NCI-H2171 treated with DMSO at 0.1 percent for 48 hours (cell line): ENCODE results near the gene THRB.

Experiments used
- DNase-seq: peaks from one replicate; lab custom pipeline; 2025; lab: John Stamatoyannopoulos, UW

THRB gene

DNA sequence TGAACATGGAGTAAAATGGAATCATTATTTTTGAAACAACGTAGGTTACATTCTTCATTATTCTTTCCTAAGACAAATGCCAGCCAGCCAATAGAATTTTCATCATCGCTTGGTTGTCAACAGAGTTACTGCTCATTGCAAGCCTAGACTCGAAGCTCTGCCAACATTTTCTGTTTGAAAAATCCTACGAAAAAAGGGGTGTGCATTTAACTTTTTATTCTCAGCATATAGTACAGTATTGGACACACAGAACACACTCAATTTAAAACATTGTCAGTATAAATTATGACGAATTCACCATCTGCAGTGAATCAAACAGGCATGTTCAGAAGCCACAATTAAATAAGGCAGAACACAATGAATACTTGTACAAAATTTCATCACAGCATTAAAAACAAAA, 317.4 kb downstream of the THRB start:
- no peak for DNase-seq

DNA sequence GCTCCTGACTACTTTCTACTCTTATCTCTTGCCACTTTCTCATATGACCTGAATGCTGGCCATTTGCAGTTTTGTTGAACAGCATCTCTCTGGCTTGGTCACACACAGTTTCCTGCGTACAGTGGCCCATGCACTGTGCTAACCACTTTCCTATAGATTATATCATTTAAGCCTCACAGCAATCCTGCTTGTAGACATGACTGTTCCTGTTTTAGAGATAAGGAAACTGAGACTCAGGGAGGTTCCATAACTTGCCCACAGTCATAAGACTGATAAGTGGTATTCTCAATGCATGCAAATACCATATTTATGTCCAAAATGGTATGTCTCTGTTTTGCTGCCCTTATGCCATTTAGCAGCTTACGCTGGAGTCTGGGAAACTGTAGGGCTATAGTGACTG, 320.0 kb downstream of the THRB start:
- no peak for DNase-seq

DNA sequence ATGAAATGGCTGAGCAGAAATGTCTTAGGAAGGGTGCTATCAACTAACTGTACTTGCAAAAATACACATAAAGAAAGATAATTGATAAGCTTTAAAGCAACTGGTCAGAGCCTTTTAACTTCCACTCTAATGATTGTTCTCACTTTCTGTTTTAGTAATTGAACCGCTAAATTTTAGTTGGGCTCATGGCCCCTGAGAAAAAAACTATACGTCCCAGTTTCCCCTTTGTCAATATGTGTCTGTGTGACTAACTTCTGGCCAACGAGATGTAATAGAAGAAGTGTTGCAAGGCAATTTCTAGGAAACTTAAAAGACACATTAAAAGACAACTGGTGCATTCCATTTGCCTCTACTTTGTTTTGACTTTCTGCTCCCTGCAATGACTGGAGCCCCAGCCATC, 325.7 kb downstream of the THRB start:
- no peak for DNase-seq

- DNase-seq: no peak
These were observed 327.2 kb downstream of the THRB start for GRCh38 chr3:24167429-24167828.

GRCh38 chr3:24166515-24166914, 328.1 kb downstream of the THRB start:
- DNase-seq: no peak

DNA sequence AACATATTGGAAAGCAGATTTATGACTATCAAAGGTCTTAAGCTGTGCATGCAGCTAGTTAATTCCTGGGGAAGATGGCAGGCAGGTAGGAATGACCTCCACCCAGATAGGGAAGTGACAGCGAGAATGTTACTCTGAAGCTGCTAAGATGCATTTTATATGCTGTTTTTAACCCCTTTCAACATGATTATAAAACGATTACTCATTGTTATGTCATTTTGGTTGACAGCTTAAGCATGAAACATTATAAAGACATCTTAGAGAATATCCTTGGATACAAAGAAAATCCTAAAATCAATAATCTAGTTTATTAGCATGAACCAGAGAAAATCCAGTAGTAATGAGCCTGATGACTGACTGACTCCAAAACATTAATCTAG, 329.1 kb downstream of the THRB start:
- DNase-seq: no peak

GRCh38 chr3:24164967-24165602, 329.6 kb downstream of the THRB start:
- no peak for DNase-seq

DNA sequence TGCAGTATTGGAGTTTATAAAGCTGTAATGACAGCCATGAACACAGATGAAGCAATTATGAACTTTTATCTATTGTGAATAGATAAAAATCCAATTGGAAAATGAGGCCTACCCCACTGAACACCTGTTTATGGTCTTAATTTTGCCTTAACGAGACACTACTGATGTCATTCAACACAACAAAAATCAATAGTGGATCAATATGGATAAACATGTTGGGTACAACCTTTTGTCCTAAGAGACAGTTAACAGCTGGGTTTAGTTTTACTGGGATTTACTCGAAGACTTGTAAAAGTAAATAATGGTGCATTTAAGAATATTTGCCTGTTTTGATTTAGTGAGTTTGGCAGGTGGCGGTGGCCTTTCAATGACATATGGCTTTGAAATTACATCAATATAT, 331.7 kb downstream of the THRB start:
- no peak for DNase-seq

- DNase-seq: no peak
These were observed 332.8 kb downstream of the THRB start for GRCh38 chr3:24161841-24162240.

DNA sequence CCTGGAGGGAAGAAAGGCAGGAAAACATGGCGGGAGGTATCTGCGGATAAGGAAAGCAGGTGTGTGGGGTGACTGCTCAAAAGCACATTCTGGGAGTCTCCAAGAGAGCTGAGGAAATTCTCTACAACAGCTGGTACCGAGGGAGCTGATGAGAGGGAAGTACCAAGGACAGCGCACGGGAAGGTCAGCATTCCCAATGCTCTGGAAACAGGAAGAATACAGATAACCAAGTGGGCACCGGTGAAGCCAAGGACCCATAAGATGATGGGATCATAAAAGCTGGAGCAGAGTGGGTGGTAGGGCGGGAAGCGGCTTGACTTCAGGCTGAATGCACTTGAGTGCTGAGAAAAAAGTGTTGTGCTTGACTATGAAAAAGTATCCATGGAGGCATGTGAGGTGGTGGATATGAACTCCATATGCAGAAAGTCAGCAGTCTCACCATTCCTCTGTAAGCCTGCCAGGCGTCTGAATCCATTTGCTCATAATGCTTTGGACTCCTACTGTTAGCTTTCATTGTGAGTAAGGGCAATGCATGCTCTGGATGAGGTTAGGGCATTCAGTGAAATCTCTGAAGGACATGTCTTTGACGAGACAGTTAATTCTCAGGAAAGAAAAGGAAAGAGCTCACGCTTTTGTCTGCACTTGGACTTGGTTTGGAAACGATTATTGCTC, 334.1 kb downstream of the THRB start:
- no peak for DNase-seq

DNA sequence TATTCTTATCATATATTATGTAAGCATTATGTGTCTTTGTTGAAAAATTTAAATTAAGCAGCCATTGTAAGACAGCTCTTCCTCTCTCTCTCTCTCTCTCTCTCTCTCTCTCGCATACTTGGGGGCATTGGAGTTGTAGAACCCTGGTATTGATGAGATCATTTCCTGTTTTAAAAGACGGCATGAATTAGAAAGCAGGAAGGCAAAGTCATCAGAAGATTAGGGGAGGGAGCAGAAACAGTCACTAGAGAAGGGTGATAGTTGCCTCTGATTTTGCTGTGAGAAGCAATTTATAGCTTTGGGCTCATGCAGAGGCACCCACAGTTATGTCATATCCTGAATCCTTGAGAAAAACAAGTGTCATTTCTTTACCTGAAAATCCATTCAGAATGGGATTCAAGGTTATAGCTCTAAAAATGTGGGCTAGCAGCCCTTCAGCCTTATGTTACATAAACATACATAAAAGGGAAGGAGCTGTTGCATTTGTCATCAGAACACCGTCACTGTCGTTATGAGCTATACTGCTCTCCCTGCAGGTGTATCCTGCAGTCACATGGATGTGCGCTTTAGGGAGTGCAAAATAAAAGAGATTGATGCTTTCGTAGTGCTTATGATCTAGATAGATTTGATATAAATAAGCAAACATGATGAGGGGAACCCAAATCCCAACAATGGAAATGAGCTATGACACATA, 335.7 kb downstream of the THRB start:
- DNase-seq: no peak

DNA sequence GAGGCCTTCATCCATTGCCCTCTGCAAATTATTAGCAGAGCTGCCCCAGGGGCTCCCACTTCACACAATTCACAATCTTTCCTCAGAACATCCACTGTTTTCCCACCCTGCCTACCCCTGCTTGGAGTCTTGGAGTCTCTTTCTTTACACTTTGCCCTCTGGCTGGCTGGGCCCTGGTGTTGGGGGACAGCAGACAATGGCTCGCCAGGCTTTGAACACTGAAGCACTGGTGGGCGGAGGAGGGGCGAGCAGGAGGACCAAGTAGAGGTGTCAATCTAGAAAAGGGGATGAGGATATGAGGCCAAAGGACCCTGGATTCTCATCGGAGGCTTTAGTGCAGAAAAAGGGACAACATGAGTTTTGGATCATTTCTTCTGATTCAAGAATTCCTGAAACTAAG, 337.5 kb downstream of the THRB start:
- DNase-seq: no peak

DNA sequence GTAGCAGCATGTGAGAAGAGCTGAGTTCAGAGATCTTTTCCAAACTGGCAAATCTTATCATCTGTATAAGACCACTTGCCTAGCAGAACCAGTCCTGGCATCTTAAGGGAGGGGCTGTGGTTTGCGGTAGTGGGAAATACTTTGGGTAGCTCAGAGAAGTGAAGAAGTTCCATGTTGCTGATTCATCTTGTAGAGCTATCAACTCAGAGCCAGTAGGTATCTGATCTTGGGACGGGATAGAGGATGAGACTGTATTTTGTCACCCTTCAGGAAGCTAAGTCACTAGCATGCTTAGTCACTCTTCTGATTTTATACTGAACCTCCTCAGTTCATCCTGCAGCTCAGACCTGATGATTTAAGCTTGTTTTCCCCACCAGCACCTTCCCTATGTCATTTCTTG, 338.2 kb downstream of the THRB start:
- no peak for DNase-seq

GRCh38 chr3:24155276-24155675, 339.4 kb downstream of the THRB start:
- no peak for DNase-seq

DNA sequence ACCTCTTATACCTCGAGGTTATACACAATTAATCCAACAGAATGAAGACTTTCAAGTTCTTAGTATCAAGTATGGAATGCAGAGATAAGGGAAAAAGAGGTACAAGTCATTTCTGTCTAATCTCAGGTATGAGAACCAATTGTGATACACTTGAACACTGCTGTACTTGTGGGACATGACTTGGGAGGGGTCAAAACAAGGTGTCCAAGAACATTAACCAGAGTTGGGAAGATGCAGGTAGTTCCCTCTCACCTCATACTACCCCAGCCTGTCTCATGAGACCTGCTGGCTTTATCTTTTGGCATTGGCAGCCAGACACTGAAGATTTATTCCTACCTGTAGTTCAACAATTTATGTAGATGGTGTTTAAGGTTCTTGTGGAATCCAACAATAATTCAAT, 339.9 kb downstream of the THRB start:
- no peak for DNase-seq

DNA sequence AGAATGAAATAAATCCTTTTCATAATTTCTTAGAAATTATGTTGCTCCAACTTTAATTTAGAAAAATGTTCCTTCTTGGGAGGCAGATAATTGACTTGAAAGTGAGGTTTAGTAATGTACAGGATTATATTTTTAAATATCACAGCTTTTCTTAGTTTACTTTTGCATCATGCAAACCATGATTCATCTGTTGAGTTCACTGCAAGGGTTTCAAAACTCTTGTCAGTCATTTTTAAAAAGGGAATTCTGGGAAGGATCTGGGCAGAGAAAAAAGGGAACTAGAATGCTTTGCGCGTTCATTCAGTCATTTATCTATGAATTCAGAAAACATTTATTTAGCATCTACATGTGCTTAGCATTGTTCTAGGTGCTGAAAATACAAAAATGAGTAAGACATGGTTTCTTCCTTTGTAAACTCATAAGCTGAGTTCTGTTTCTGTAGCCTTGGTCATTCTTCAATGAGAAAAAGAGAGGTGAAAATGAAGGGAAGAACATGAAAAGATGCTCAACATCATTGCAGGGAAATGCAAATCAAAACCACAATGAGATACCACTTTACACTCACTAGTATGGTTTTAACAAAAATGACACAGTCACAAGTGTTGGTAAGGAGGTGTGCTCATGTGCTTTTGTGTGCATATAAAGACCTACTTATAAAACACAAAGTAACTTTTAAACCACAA, 340.5 kb downstream of the THRB start:
- DNase-seq: no peak

- no peak for DNase-seq
These were observed 343.1 kb downstream of the THRB start for GRCh38 chr3:24151594-24151993.

- no peak for DNase-seq
These were observed 345.6 kb downstream of the THRB start for GRCh38 chr3:24149032-24149431.

- DNase-seq: no peak
These were observed 348.4 kb downstream of the THRB start for GRCh38 chr3:24145981-24146822.

DNA sequence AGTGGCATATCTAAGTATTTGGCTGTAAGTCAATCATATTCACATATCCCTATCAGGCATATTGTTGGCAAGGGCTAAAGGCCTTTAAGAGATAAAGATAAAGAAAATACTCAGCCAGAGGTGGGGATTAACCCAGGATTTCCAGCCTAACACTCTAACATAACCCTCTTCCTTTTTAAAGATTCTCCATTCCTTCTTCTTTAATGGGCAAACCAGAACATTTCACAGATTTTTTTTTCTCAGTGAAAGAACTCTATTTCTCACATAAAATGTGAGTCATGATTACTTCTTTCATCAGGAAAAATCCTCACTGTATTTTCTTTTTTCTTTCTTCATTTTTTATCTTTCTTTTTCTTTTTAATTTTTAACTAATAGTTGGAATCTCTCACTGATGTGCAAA, 349.2 kb downstream of the THRB start:
- no peak for DNase-seq

GRCh38 chr3:24142127-24142526, 352.5 kb downstream of the THRB start:
- no peak for DNase-seq

GRCh38 chr3:24141548-24141947, 353.1 kb downstream of the THRB start:
- no peak for DNase-seq
